Activated CD4-positive, alpha-beta T cell treated with anti-CD3 and anti-CD28 coated beads for 1 hour (primary cell): ENCODE data around the gene SMIM36.
"Not testable (repeated sequence)": the region's sequence is repeated elsewhere in the genome, so short reads cannot be mapped to it uniquely, and the experiment has no call there.

Source experiments
- DNase-seq: peaks from one replicate; pipeline ENCODE4 v3.0.0-alpha.2; 2020

The SMIM36 gene

GRCh38 chr17:55432358-55433028 is 78.8 kb downstream of the SMIM36 start:
- no peak for DNase-seq

DNA sequence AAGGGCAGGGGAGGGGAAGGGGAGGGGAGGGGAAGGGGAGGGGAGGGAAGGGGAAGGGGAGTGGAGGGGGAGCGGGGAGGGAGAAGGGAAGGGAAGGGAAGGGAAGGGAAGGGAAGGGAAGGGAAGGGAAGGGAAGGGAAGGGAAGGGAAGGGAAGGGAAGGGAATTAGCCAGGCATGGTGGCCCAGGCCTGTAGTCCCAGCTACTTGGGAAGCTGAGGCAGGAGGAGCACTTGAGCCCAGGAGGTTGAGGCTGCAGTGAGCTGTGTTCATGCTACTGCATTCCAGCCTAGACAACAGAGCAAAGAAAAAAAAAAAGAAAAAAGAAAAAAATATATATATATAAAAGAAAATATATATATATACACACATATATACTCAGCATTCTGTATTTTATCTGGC is 79.3 kb downstream of the SMIM36 start:
- DNase-seq, result not testable (repeated sequence)

- no peak for DNase-seq
These were observed 80.5 kb downstream of the SMIM36 start for GRCh38 chr17:55430541-55431288.

- DNase-seq, result no peak
These were observed 83.7 kb downstream of the SMIM36 start for GRCh38 chr17:55427587-55427882.

GRCh38 chr17:55426851-55427586 is 84.2 kb downstream of the SMIM36 start:
- DNase-seq, result no peak

GRCh38 chr17:55424893-55425540 is 86.2 kb downstream of the SMIM36 start:
- DNase-seq, result no peak

- DNase-seq, result no peak
These were observed 87.7 kb downstream of the SMIM36 start for GRCh38 chr17:55423535-55423934.

GRCh38 chr17:55422828-55423164 is 88.5 kb downstream of the SMIM36 start:
- DNase-seq, result not testable (repeated sequence)

DNA sequence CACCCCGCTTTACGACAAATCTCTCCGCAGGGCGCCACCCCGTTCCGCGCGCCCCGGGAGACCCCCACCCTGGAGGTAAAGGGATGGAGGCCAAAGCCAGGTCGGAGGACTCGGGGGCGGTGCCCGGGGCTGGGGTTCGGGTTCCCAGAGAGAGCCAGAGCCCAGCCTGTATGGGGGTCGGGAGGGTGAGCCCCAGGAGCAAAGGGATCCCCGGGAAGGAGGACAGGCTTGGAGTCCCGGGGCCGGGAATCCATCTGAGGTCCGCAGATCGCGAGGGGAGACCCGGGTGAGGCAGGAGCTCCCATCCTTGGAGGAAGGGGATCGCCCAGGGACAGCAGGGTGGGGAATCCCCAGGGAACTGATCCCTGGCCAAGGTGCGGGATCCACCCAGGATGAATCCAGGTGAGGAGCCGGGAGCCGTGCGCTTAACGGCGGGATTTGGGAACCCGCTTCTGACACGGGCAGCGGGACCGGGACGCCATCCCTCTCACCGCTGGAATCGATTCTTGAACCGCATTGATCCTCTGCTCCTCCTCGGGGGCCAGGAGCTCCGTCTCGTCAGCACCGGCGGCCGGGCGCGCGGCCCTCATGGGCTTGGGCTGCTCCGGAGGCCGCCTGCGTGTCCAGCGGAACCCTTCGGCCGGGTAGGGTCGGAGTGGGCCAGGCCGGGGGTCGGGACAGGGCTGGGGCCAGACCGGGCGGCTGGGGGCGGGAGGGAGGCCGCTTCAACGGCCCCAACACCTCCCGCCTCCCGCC is 89.9 kb downstream of the SMIM36 start, which contains the start of gene MMD:
Gene MMD, minus strand, starts transcription at position 657 of the 756 bp plus-strand sequence. Its CDS starts 140 bp downstream, at position 517.
- no peak for DNase-seq

DNA sequence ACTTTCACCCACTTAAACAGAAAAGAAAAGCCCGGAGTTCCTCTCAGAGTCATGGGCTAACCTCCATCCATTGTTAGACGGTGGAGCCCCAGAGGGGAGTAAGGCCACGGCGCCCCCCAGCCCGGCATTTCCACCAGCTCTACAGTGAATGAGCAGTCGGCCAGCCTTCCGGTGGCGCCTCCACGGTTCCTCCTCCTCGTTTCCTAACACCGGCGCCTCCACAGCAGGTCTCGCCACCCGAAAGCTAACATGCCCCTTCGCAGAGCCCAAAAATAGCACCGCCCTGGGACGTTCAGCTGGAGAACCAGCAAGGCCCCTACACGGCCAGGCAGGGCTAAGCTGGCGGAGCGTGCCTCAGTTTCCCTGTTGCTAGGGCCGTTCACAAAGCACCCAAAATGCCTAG is 90.5 kb downstream of the SMIM36 start:
- peak; percentile 16 for DNase-seq

DNA sequence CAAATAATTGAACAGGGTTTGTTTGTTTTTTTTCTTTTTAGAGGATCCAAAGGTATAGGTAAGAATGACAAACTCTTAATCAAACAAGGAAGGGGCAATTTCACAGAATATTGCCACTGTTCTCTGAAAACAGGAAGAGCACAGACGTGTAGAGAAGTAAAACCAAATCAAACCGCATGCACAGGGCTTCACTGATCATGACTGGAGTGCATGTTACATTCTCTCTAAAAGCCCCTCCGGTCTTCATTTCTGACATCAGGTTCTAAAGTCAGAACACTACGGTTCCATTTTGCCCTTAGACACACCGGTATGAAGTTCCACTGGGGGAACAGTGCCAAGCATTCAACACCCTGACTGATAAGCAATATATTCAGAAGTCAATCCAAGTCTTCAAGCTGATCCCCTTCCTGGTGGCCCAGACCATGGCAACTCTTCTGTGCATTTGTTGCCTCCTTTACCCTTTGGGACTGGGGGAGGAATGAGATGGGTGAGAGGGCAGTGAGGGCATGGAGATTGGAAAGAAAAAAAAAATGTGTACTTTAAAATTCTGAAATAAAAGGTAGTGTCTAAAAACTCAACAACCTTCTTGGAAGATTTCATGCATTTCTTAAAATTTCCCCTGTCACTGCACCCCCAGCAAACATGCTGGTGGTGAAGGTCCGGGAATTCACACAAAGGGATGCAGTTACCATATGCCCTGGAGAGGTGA is 91.0 kb downstream of the SMIM36 start:
- no peak for DNase-seq

GRCh38 chr17:55418369-55419268 is 92.6 kb downstream of the SMIM36 start:
- no peak for DNase-seq

GRCh38 chr17:55417411-55418268 is 93.6 kb downstream of the SMIM36 start:
- no peak for DNase-seq

GRCh38 chr17:55416470-55417052 is 94.7 kb downstream of the SMIM36 start:
- DNase-seq, result no peak

DNA sequence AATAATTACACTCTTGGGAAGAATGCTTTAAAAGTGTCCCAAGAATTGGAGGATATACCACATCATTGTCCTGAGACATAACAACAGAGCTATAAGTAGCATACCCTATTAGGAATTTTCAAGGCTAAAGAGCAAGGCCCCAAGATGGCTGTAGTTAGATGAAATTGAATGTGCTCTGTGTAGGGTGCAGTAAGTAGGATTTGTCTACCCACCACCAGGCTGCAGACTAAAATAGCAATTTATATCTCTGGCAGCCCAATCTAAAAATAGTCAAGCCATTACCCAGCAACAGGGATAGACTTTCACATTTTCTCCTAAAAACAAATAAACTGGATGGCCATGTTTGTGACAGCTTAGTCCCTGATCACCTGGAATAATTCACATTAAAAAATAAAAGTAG is 95.3 kb downstream of the SMIM36 start:
- DNase-seq, result no peak

GRCh38 chr17:55414983-55415382 is 96.3 kb downstream of the SMIM36 start:
- no peak for DNase-seq

- DNase-seq, result no peak
These were observed 97.3 kb downstream of the SMIM36 start for GRCh38 chr17:55413825-55414489.

GRCh38 chr17:55411463-55411855 is 99.8 kb downstream of the SMIM36 start:
- DNase-seq, result no peak
